GM18526 (cell line): ENCODE results near the gene MICALL1.

ENCODE experiments used
- POLR2A ChIP-seq: IDR thresholded peaks from 3 replicates; pipeline ENCODE4 v1.6.1; 2011; ENCODE audit not compliant: insufficient read length; ENCODE audit errors: extremely low read depth

The MICALL1 gene

DNA sequence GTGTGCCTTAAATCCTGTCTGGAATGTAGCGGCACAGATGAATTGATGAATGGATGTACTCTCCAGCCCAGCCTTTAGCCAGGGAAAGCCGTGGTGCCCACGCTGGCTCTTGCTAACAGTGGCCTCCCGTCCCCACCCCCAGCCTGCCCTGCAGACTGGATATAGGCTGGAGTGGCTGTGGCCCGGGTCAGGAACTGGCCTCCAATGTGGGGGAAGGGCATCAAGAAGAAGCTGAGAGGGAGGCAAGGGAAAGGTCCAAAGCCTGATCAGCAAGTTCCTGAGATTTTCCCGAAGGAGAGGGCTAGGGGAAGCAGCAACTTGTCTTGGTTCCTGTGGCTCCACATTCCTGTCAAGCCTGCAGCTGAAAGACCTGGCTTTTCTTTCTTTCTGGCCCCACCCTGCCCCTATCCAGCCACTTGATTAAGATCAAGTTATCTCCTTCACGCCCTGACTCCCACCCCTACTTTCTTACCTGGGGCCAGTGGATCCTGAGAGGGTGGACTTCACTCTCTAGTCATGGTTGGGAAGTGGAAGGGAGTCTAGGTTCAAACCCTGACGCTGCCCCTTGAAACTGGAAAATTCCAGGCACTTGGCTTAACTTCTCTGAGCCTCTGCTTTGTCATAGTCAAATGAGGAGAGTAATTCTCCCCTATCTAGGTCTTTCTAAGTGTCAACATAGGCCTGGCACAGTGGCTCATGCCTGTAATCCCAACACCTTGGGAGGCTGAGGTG is 11.0 kb upstream of the MICALL1 start:
- no peak for TF ChIP-seq POLR2A

DNA sequence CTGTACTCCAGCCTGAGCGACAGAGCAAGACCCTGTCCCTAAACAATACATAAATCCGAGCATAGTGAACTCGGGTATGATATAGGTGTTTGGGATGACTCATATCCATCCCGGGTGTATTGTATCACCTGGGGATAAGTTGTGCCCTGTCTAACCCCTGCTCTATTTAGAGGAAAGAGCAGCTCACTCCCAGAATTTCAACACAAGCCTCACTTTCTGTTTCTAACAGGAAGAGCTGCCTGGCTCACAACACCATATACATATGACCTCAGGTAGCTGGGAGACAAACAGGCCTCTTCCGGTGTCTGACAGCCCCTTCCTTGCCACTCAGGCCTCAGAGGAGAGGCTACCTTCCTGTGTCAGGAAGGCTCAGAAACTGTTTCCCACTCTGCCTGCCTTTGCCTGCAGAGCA is 9.9 kb upstream of the MICALL1 start:
- peak; percentile 38 for TF ChIP-seq POLR2A

DNA sequence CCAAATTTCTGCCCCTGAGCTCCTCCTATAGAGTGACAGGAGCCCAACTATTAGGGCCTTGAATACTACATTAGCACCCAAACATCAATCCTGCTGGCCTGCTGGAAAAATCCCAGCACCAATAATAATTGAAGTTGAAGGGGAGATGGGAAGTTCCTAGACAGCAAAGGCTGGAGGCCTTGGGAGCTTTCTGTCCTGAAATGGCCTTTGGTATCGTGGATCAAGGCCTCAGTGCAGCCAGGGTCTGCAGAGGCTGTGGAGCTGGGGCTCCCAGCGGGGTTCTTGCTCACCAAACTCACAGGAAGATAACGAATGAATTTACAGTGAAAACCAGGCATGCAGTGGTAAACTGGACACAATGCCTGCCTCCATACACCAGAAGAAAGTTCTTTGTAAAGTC is 9.2 kb upstream of the MICALL1 start:
- TF ChIP-seq POLR2A, result no peak

DNA sequence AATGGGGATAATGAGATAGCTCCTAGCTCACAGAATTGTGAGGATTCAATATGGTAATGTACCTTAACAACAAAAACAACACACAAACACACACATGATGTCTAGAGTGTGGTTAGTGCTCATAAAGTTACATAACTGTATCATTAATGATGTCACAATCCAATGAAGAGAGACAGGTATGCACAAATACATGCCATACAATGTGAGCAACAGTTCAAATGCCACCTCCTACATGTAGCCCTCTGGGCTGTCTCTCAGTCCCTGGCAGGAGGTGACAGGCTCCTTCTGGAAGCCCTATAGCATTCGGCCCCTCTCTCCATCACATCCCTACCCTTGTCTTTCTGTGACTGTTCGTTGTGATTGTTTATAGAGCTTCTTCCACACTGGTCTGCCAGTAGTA is 8.3 kb upstream of the MICALL1 start:
- TF ChIP-seq POLR2A, result no peak

DNA sequence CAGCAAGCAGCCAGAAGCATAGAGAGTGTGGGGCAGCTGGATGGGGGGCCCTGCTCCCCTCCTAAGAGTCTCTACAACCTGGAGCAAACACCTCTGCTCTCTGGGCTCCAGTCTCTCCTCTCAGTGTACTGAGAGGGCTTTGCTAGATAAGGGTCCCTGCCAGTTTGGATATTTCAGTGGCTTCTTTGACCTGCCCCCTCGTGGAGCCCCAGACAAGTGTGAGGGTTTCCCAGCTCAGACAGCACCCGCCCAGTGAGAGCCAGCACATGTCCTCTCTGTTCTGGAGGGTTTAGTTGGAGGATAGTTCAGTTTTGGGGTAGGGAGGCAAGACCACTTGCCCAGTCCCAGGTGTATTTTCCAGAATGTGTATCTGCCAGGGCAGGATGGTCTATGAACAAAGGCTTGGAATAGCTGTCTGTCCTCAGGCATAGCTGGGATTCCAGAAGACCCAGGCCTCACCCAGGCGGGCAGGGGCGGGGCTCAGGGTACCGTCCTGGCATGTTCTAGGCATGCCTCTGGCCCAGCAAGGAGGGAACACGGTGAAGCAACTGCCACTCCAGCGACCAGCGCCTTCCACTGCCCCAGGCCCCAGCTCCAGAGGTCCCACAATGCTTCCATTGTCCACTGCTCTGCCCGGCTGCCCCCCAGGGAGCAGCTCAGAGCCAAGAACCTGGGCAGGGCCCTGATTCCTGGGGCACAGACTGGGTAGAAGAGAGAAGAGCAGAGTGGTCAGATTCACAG is 7.5 kb upstream of the MICALL1 start:
- no peak for TF ChIP-seq POLR2A

DNA sequence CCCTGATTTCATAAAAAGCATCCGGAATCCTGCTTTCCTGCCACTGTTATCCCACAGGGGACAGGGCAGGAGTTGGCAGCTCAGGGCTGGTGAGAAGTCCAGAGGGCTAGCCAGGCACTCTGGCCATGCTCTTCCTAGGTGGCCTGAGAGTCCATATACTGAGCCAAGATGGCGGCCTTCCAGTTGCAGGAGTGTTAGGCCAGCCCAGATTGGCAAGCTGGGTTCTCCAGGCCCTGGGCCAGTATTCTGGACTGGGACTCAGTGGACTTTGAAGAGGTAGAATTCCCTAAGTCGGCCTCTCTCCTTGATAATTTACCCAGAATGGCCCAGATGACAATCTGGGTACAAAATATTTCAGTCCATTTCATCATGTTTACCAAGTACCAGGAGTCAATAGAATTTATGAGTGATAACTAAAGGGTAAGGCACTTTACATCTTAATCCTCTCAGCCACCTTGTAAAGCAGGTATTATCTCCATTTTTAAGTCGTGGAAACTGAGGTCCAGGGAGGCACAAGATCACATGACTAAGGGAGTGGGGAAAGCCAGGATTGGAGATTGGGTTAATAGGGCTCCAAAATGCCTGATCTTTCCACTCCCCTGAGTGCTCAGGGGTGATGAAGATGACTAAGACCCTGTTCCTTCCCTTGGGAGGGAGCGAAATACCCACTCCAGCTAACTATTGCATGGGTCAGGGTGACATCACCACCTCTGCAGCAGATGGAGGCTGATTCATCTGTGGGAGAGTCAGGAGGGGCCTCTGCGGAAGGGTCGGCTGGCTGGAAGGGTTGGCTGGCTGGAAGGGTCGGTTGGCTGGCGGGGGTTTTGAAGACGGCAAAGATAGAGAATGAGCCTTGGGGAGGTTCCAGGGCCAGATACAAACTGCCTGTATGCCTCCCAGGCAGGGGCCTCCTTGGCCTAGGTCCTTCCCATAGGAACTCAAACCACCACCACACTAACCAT is 1.2 kb upstream of the MICALL1 start:
- TF ChIP-seq POLR2A, result no peak

DNA sequence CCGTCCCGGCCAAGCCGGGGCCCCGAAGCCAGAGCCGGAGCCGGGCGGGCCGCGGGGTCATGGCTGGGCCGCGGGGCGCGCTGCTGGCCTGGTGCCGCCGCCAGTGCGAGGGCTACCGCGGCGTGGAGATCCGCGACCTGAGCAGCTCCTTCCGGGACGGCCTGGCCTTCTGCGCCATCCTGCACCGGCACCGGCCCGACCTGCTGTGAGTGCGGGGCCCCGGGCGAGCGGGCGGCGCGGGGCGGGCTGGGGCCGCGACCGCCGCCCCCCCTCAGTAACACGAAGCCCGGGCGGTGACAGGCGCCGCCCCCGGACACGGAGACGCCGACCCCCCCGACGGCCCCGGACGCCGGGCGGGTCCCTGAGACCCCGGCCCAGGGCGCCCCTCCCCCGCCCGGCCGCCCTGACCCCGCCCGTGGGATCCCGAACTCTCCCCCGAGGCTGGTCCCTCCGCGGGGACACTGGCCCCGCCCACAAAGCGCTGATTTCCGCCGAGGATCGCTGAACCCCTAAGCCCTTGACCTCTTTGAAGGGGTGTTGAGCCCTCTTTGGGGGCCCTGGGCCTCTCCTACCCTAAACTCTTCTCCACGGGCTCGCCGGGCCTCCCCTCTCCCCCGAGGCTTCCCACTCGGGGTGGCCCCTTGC is 389 bp downstream of the MICALL1 start:
- no peak for TF ChIP-seq POLR2A

DNA sequence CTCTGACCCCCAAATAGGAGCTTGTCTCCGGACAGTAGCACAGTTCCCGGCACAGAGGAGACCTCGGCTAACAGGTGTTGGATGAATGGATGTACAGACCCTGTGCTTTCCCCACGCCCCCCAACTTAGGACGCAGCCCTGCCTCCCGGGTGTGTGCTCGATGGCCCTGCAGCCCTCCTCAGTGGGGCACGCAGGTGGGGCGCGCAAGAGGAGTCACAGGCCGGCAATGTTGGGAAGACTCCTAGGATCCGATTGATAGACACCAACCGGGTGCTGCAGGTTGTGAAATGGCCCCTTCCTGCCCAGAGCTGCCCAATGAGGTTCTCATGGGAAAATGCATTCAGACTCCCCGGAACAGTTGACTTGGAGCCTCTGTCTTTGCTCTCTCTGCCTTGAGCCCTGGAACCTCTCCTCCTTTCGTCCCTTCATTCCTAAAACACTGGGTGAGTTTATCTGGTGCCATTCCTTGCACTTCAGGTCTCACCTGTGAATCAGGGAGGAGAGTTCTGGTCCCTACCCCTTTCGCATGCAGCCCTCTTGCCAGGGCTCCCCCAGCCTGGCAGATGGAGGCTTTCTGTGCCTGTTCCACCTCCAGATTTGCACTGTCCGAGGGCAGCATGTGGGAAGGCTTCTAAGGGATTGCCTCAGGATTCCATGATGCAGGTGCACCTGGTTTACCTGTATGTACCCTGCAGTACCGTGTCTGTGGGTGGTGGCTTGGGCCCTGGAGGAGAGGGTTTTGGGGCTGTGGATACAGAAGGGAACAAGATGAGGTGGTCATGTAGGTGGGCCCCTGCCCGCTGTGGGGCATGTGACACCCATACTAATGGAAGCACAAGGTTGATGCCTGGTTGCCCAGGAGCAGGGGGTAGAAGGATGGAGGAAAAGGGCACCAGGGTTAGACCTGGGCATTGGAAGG is 1.2 kb downstream of the MICALL1 start:
- TF ChIP-seq POLR2A, result no peak

DNA sequence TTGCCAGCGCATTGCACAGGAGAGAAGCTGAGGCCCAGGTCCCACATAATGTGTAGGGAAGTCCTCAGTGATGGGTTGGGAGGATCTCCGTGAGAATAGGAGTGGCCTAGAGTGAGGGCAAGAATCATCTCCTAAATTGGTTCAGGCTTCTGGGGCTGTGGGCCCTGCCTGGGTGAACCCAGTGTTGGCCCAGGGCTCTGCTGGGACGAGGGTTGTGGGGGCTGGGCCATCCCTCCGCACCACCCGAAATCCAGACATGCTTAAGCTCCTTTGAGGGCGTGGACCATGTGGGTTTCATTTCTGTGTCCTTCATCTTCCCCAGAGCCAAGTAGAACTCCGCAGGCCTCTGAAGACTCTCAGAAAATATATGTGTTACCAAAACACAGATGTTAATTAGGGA is 3.7 kb downstream of the MICALL1 start:
- TF ChIP-seq POLR2A, result no peak

DNA sequence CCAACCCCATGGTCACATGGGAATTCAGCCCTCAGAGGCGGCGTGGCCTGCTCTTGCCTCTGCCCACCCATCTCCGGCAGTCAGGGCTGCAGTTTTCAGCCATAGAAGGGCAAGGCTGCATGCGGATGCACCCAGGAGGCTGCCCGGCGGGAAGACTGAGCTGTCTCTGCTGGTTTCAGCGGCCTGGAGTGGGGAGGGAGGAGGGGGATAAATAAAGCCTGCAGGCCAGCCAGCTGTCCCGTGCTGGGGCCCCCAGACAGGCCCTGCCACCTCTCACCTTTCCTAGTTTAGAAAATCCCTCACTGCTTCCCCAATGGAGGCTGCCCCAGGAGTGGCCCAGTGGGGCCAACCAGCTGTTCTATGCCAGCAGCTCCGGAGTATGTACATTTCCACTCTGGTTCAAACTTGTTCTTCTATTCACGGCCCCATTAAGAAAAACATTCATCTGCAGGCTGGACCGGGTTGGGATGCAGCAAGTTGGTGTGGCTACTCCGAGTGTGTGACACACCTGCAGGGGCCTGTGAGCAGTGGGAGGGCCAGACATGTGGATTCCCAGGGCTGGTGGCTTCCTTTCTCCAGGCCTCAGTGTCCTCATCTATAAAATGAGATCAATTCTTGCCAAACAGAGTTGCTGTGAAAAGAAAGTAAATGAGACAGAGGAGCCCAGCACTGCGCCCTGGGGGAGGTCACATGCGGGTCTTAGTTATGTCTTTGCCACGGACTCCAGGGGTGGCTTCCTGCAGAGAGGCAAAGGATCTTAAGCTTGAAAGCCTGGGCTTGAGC is 5.0 kb downstream of the MICALL1 start:
- TF ChIP-seq POLR2A, result no peak

DNA sequence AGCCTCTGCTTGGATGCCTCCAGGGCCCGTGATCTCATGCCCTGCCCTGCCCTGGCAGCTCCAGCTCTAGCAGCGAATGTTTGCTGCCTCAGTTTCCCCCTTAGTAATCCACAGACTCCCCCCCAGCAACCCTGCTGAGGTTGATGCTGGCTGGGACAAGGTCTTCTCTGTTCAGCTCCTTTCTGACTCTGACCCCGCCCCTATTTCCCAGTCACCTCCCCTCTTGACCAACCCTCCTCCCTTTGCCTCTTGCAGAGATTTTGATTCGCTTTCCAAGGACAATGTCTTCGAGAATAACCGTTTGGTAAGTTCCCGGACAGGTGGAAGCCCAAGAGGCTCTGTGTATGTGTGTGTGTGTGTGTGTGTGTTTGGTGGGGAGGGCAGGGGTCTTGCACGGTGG is 5.6 kb downstream of the MICALL1 start:
- TF ChIP-seq POLR2A, result no peak

DNA sequence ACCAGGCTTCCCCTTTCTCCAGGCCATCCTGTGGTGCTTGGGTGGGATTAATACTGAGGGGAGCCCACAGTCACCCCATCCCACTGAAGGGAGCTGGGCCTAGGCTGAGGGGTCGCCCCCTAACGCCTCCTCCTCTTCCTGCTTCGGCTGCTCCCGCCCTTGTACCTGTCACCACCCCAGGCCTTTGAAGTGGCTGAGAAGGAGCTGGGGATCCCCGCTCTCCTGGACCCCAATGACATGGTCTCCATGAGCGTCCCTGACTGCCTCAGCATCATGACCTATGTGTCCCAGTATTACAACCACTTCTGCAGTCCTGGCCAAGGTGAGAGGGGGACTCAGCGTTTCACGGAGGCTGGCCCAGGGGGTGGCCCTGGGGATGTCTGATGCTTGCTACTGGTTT is 6.1 kb downstream of the MICALL1 start:
- no peak for TF ChIP-seq POLR2A

DNA sequence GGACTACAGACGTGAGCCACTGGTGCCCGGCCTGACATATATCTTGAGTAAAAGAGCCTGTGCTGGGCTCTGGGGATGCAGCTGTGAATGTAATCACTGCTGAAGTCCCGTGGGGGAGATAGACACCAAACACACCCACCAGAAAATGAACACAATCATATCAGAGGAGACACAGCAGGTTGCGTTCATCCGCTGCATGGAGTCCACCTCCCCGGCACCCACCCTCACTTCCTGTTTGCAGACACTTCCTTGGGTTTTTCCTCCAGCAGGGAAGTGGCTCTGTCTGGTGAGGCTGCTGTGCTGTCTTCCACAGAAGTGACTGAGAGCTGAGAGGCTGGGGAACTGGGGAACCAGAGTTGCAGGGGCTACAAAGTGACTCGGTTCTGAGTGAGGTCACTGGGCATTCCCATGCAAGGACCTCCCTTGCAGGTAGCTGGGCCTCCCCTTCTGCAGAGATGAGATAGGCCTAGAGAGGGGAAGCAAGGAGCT is 7.2 kb downstream of the MICALL1 start:
- no peak for TF ChIP-seq POLR2A
